HepG2 (cell line): ENCODE results near the gene C1QL4. TPM values are rescaled to one million over a fixed set of nuclear protein-coding genes. Genes with fewer than 3 reads are reported as not detected.
A peak's percentile ranks its signal among the peaks of the same experiment; 100 is the strongest.

Experiments
- AGO2 ChIP-seq: fragments of 200-400 bp; formaldehyde crosslinking; optimal IDR thresholded peaks from 2 replicates; pipeline ENCODE3; 2017; ENCODE audit warnings: mild to moderate bottlenecking, low read depth, low read length, moderate library complexity
- ATM ChIP-seq: fragments of 450-650 bp; IDR thresholded peaks from 2 replicates; pipeline ENCODE4 v1.7.1; 2017; ENCODE audit warnings: mild to moderate bottlenecking, borderline replicate concordance
- FOXJ3 ChIP-seq: sonication (generic); formaldehyde crosslinking; IDR thresholded peaks from 2 replicates; pipeline ENCODE4 v1.4.0; 2020; ENCODE audit warnings: missing genetic modification reagents, mild to moderate bottlenecking, borderline replicate concordance
- HNRNPL ChIP-seq: fragments of 200-400 bp; formaldehyde crosslinking; IDR thresholded peaks from 2 replicates; pipeline ENCODE4 v1.6.1; 2017; ENCODE audit warnings: mild to moderate bottlenecking, low read depth, low read length
- MXD4 ChIP-seq: IDR thresholded peaks from 2 replicates; pipeline ENCODE4 v1.6.1; 2016; ENCODE audit warnings: mild to moderate bottlenecking, missing biosample characterization, missing genetic modification reagents
- POLR2G ChIP-seq: fragments of 200-400 bp; formaldehyde crosslinking; IDR thresholded peaks from 2 replicates; pipeline ENCODE4 v1.6.1; 2018; ENCODE audit warnings: mild to moderate bottlenecking, low read depth, low read length, moderate library complexity
- PRPF4 ChIP-seq: fragments of 200-400 bp; formaldehyde crosslinking; IDR thresholded peaks from 2 replicates; pipeline ENCODE4 v1.6.1; 2016; ENCODE audit warnings: low read length, low read depth; ENCODE audit not compliant: poor library complexity, severe bottlenecking
- RFXANK ChIP-seq: IDR thresholded peaks from 2 replicates; pipeline ENCODE4 v1.6.1; 2016
- ZBTB40 ChIP-seq, 2 experiments: fragments of 450-650 bp in 1 of 2; sonication (generic) in 1 of 2; formaldehyde crosslinking in 1 of 2; IDR thresholded peaks; 2 replicates each; pipeline versions ENCODE4 v1.6.1 to v1.8.0; 2016 to 2022; ENCODE audit warnings: antibody characterized with exemption in 1 of 2, mild to moderate bottlenecking in 1 of 2, missing genetic modification reagents in 1 of 2
- ZNF740 ChIP-seq: sonication (generic); formaldehyde crosslinking; IDR thresholded peaks from 2 replicates; pipeline ENCODE4 v1.4.0; 2020; ENCODE audit warnings: missing genetic modification reagents
- ZNF749 ChIP-seq: sonication (generic); formaldehyde crosslinking; IDR thresholded peaks from 2 replicates; pipeline ENCODE4 v1.8.0; 2022; ENCODE audit warnings: mild to moderate bottlenecking, missing genetic modification reagents, moderate library complexity, borderline replicate concordance
- ZNF776 ChIP-seq: sonication (generic); formaldehyde crosslinking; IDR thresholded peaks from 2 replicates; pipeline ENCODE4 v1.4.0; 2020; ENCODE audit warnings: mild to moderate bottlenecking, missing genetic modification reagents
- polyA plus RNA-seq, 8 experiments: library from polyadenylated mRNA; depleted of rRNA in 3 of 8; stranded (reverse) in 7 of 8; unstranded in 1 of 8; fragments of >200 nt; fragmentation: Illumina TruSeq in 4 of 8; extraction: Trizol in 4 of 8; gene quantifications; 2 replicates each; pipeline versions ENCODE4 v1.2.1 to v1.2.3, GENCODE V29; 2011 to 2016; ENCODE audit warnings: low read depth in 4 of 8, missing spikeins in 1 of 8, mixed read lengths in 1 of 8; ENCODE audit not compliant: insufficient read depth in 1 of 8
- total RNA-seq, 5 experiments: library from RNA; depleted of rRNA; stranded (reverse); fragments of >200 nt; fragmentation: Illumina TruSeq; extraction: Trizol; gene quantifications; 2 replicates each; pipeline ENCODE4 v1.2.3, GENCODE V29; 2016; ENCODE audit warnings: low read depth in 1 of 5
- TF ChIP-seq, protein P1 (sequence below): sonication (generic); formaldehyde crosslinking; IDR thresholded peaks from 2 replicates; pipeline ENCODE4 v1.4.0; 2020; ENCODE audit warnings: mild to moderate bottlenecking, missing genetic modification reagents
- TF ChIP-seq, protein P2 (sequence below): sonication (generic); formaldehyde crosslinking; IDR thresholded peaks from 2 replicates; pipeline ENCODE4 v1.4.0; 2020; ENCODE audit warnings: missing genetic modification reagents

Gene C1QL4
- total and polyA plus RNA-seq, 2 of the 13 experiments (the other 11 are each of a cell fraction or from before 2014, with no cell fraction given): 0.03 TPM; not detected in 1

GRCh38 chr12:49366652-49367380 lies 29.8 kb upstream of the C1QL4 start (continued):
- TF ChIP-seq AGO2 (peak; percentile 90), PRPF4 (no peak), ATM (no peak), ZNF749 (CRISPR knock-in tag) (peak; percentile 50; the same call in 1 of the 2 replicates), ZNF776 (peak; percentile 72; the same call in 1 of the 2 replicates), FOXJ3 (CRISPR knock-in tag) (peak; percentile 19; the same call in 1 of the 2 replicates), HNRNPL (0 out of 2 replicates have a peak, but pooled peaks have one; percentile 6), POLR2G (peak; percentile 93), ZNF740 (CRISPR knock-in tag) (peak; percentile 39; the same call in 1 of the 2 replicates), MXD4 (CRISPR knock-in tag) (peak; percentile 53; the same call in 1 of the 2 replicates), RFXANK (CRISPR knock-in tag) (no peak), ZBTB40 (IDR thresholded peaks at IDR 0.05) (no peak), ZBTB40 (CRISPR knock-in tag; IDR thresholded peaks at IDR 0.05) (peak; percentile 50; the same call in 1 of the 2 replicates)
- TF ChIP-seq, protein P1, sequence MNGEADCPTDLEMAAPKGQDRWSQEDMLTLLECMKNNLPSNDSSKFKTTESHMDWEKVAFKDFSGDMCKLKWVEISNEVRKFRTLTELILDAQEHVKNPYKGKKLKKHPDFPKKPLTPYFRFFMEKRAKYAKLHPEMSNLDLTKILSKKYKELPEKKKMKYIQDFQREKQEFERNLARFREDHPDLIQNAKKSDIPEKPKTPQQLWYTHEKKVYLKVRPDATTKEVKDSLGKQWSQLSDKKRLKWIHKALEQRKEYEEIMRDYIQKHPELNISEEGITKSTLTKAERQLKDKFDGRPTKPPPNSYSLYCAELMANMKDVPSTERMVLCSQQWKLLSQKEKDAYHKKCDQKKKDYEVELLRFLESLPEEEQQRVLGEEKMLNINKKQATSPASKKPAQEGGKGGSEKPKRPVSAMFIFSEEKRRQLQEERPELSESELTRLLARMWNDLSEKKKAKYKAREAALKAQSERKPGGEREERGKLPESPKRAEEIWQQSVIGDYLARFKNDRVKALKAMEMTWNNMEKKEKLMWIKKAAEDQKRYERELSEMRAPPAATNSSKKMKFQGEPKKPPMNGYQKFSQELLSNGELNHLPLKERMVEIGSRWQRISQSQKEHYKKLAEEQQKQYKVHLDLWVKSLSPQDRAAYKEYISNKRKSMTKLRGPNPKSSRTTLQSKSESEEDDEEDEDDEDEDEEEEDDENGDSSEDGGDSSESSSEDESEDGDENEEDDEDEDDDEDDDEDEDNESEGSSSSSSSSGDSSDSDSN (CRISPR knock-in tag): peak; percentile 83
- TF ChIP-seq, protein P2, sequence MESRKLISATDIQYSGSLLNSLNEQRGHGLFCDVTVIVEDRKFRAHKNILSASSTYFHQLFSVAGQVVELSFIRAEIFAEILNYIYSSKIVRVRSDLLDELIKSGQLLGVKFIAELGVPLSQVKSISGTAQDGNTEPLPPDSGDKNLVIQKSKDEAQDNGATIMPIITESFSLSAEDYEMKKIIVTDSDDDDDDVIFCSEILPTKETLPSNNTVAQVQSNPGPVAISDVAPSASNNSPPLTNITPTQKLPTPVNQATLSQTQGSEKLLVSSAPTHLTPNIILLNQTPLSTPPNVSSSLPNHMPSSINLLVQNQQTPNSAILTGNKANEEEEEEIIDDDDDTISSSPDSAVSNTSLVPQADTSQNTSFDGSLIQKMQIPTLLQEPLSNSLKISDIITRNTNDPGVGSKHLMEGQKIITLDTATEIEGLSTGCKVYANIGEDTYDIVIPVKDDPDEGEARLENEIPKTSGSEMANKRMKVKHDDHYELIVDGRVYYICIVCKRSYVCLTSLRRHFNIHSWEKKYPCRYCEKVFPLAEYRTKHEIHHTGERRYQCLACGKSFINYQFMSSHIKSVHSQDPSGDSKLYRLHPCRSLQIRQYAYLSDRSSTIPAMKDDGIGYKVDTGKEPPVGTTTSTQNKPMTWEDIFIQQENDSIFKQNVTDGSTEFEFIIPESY (CRISPR knock-in tag): peak; percentile 8; the same call in 1 of the 2 replicates
